ENCODE measurements around the gene ADAMTS12.

ADAMTS12 gene

GRCh38 chr5:33894566-33894965 lies 2.8 kb upstream of the ADAMTS12 start:
- peaks cover 8% of the 10 kb centered on the region; the same call in 1 of the 2 replicates for H3K27me3 ChIP-seq (ENCODE audit: insufficient read depth, low read length)
- H3K9me3 ChIP-seq (ENCODE audit: insufficient read depth, low read depth, low read length) = no peaks in the 10 kb centered on the region
- H3K4me3 ChIP-seq (ENCODE audit: low read length) = no peak overlapping the region
- no peaks in the 10 kb centered on the region for H3K36me3 ChIP-seq (ENCODE audit: insufficient read depth, low read length)
- no peak overlapping the region for H3K27ac ChIP-seq (ENCODE audit: low read depth, low read length)
- 98% methylated on average over 1 of the region's 1 CpG for WGBS
- peaks cover 26% of the 10 kb centered on the region for H3K4me1 ChIP-seq (ENCODE audit: insufficient read depth, low read length)
- no peak overlapping the region for H3K9ac ChIP-seq (ENCODE audit: low read depth, low read length)

DNA sequence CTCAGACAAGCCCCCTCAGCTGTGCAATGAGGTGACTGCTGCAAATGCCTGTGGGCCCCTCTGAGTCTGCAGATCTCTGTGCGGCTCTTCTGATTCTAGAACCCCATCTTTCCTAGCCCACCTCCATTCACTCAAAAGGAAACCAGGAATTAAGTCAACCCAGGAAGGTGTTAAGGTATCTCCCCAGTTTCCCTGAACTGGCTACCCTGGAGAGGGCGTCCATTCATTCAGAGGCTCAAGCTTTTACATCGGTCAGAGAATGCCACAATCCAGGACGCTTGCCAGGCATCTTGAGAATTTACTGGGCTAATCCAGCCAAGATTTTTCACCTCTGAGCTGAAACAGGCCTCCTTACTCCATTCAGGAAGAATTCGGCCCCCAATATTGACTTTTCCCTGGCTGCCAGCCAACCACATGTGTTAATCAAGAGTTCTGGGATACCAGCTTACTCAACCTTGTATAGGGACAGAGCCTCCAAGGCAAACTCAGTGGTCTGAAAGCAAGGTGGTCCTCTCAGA lies 889 bp upstream of the ADAMTS12 start:
- Histone ChIP-seq H3K36me3 (ENCODE audit: insufficient read depth, low read length) (no peaks in the 10 kb centered on the region), H3K4me3 (ENCODE audit: low read length) (peak overlapping the region; percentile 76), H3K27ac (ENCODE audit: low read depth, low read length) (no peak overlapping the region; the same call in 1 of the 2 replicates), H3K9ac (ENCODE audit: low read depth, low read length) (peak overlapping the region; percentile 59), H3K4me1 (ENCODE audit: insufficient read depth, low read length) (peaks cover 30% of the 10 kb centered on the region), H3K9me3 (ENCODE audit: insufficient read depth, low read depth, low read length) (no peaks in the 10 kb centered on the region), H3K27me3 (ENCODE audit: insufficient read depth, low read length) (peaks cover 8% of the 10 kb centered on the region; the same call in 1 of the 2 replicates)
- WGBS = 59% methylated on average over 5 of the region's 5 CpGs

GRCh38 chr5:33891446-33891787 lies 373 bp downstream of the ADAMTS12 start:
- 5% methylated on average over 4 of the region's 6 CpGs for WGBS
- H3K9me3 ChIP-seq (ENCODE audit: insufficient read depth, low read depth, low read length) = no peaks in the 10 kb centered on the region
- H3K27ac ChIP-seq (ENCODE audit: low read depth, low read length) = peak overlapping the region; percentile 38; the same call in 1 of the 2 replicates
- H3K9ac ChIP-seq (ENCODE audit: low read depth, low read length) = peak overlapping the region; percentile 66
- H3K36me3 ChIP-seq (ENCODE audit: insufficient read depth, low read length) = no peaks in the 10 kb centered on the region
- peak overlapping the region; percentile 76 for H3K4me3 ChIP-seq (ENCODE audit: low read length)
- peaks cover 8% of the 10 kb centered on the region; the same call in 1 of the 2 replicates for H3K27me3 ChIP-seq (ENCODE audit: insufficient read depth, low read length)
- peaks cover 30% of the 10 kb centered on the region for H3K4me1 ChIP-seq (ENCODE audit: insufficient read depth, low read length)

- peaks cover 30% of the 10 kb centered on the region for H3K4me1 ChIP-seq (ENCODE audit: insufficient read depth, low read length)
- no peaks in the 10 kb centered on the region for H3K36me3 ChIP-seq (ENCODE audit: insufficient read depth, low read length)
- H3K9me3 ChIP-seq (ENCODE audit: insufficient read depth, low read depth, low read length) = no peaks in the 10 kb centered on the region
- H3K9ac ChIP-seq (ENCODE audit: low read depth, low read length) = peak overlapping the region; percentile 66; the same call in 1 of the 2 replicates
- 60% methylated on average over 12 of the region's 12 CpGs for WGBS
- peak overlapping the region; percentile 76 for H3K4me3 ChIP-seq (ENCODE audit: low read length)
- no peak overlapping the region; the same call in 1 of the 2 replicates for H3K27ac ChIP-seq (ENCODE audit: low read depth, low read length)
- H3K27me3 ChIP-seq (ENCODE audit: insufficient read depth, low read length) = peaks cover 8% of the 10 kb centered on the region; the same call in 1 of the 2 replicates
These were observed 1.4 kb downstream of the ADAMTS12 start for GRCh38 chr5:33890131-33891032.

GRCh38 chr5:33888587-33888986 lies 3.2 kb downstream of the ADAMTS12 start:
- Histone ChIP-seq H3K27ac (ENCODE audit: low read depth, low read length) (no peak overlapping the region), H3K36me3 (ENCODE audit: insufficient read depth, low read length) (no peaks in the 10 kb centered on the region), H3K4me1 (ENCODE audit: insufficient read depth, low read length) (peaks cover 30% of the 10 kb centered on the region), H3K4me3 (ENCODE audit: low read length) (no peak overlapping the region), H3K9me3 (ENCODE audit: insufficient read depth, low read depth, low read length) (no peaks in the 10 kb centered on the region), H3K27me3 (ENCODE audit: insufficient read depth, low read length) (peaks cover 8% of the 10 kb centered on the region; the same call in 1 of the 2 replicates), H3K9ac (ENCODE audit: low read depth, low read length) (no peak overlapping the region)
- WGBS = 88% methylated on average over 4 of the region's 4 CpGs

- H3K4me3 ChIP-seq (ENCODE audit: low read length) = no peak overlapping the region
- H3K36me3 ChIP-seq (ENCODE audit: insufficient read depth, low read length) = no peaks in the 10 kb centered on the region
- H3K27ac ChIP-seq (ENCODE audit: low read depth, low read length) = no peak overlapping the region
- no peak overlapping the region for H3K9ac ChIP-seq (ENCODE audit: low read depth, low read length)
- 36% methylated on average over 2 of the region's 3 CpGs for WGBS
- peaks cover under 1% of the 10 kb centered on the region; the same call in 1 of the 2 replicates for H3K27me3 ChIP-seq (ENCODE audit: insufficient read depth, low read length)
- H3K4me1 ChIP-seq (ENCODE audit: insufficient read depth, low read length) = peaks cover 22% of the 10 kb centered on the region
- no peaks in the 10 kb centered on the region for H3K9me3 ChIP-seq (ENCODE audit: insufficient read depth, low read depth, low read length)
These were observed 4.5 kb downstream of the ADAMTS12 start for GRCh38 chr5:33887268-33887667.

- Histone ChIP-seq H3K9me3 (ENCODE audit: insufficient read depth, low read depth, low read length) (no peaks in the 10 kb centered on the region), H3K36me3 (ENCODE audit: insufficient read depth, low read length) (no peaks in the 10 kb centered on the region), H3K27me3 (ENCODE audit: insufficient read depth, low read length) (no peaks in the 10 kb centered on the region), H3K27ac (ENCODE audit: low read depth, low read length) (no peak overlapping the region), H3K4me1 (ENCODE audit: insufficient read depth, low read length) (peaks cover 19% of the 10 kb centered on the region), H3K9ac (ENCODE audit: low read depth, low read length) (no peak overlapping the region), H3K4me3 (ENCODE audit: low read length) (no peak overlapping the region)
- WGBS = 95% methylated on average over 4 of the region's 4 CpGs
These were observed 5.5 kb downstream of the ADAMTS12 start for GRCh38 chr5:33886283-33886682.

DNA sequence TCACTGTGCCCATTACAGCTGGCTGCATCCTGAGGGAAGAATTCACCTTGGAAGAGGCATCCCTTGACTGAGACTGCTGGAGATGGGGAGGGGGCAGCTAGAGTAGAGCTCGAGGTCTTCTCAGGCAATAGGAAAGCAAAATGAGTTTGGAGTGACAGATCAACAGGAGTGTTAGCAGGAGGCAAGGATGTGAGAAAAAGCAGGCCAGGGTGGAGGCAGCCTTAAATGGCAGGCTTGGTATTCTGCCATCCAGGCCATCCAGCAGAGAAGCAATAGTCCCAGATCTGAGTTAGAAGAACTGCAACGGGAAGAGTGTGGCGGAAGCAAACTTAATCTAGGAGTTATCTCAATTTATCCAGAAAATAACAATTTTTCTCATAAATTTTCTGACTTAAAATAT lies 6.1 kb downstream of the ADAMTS12 start:
- peaks cover 13% of the 10 kb centered on the region for H3K4me1 ChIP-seq (ENCODE audit: insufficient read depth, low read length)
- WGBS = 88% methylated on average over 3 of the region's 3 CpGs

DNA sequence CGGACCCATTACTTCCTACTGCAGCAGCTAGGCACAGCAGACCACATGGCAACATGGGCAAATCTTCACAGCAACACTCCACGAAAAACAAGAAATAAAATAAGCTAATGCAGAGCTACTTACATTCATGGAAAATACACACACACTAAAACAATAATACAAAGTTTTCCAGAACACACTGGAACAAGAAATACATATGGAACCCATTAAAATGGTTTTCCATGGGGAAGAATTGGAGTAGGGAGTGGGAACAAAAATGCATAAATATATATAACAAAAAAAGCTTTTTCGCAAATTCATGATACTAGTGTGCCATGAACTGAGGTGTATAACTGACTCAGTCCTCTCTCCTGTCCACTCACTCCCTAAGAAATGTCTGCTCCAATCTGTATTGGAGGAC lies 8.3 kb downstream of the ADAMTS12 start:
- Histone ChIP-seq H3K4me3 (ENCODE audit: low read length) (no peak overlapping the region), H3K27me3 (ENCODE audit: insufficient read depth, low read length) (no peaks in the 10 kb centered on the region), H3K27ac (ENCODE audit: low read depth, low read length) (no peak overlapping the region), H3K4me1 (ENCODE audit: insufficient read depth, low read length) (no peaks in the 10 kb centered on the region; the same call in 1 of the 2 replicates), H3K9me3 (ENCODE audit: insufficient read depth, low read depth, low read length) (no peaks in the 10 kb centered on the region), H3K9ac (ENCODE audit: low read depth, low read length) (no peak overlapping the region), H3K36me3 (ENCODE audit: insufficient read depth, low read length) (peaks cover 7% of the 10 kb centered on the region; the same call in 1 of the 2 replicates)
- WGBS = 93% methylated on average over 3 of the region's 3 CpGs

More for the DNA sequence above, 6.1 kb downstream of the ADAMTS12 start:
- peaks cover 6% of the 10 kb centered on the region; the same call in 1 of the 2 replicates for H3K36me3 ChIP-seq (ENCODE audit: insufficient read depth, low read length)
- no peak overlapping the region for H3K4me3 ChIP-seq (ENCODE audit: low read length)
- no peaks in the 10 kb centered on the region for H3K9me3 ChIP-seq (ENCODE audit: insufficient read depth, low read depth, low read length)
- H3K27me3 ChIP-seq (ENCODE audit: insufficient read depth, low read length) = no peaks in the 10 kb centered on the region
- H3K27ac ChIP-seq (ENCODE audit: low read depth, low read length) = no peak overlapping the region
- H3K9ac ChIP-seq (ENCODE audit: low read depth, low read length) = no peak overlapping the region

- WGBS = 94% methylated on average over 3 of the region's 3 CpGs
- Histone ChIP-seq H3K4me1 (ENCODE audit: insufficient read depth, low read length) (no peaks in the 10 kb centered on the region), H3K9me3 (ENCODE audit: insufficient read depth, low read depth, low read length) (peaks cover 12% of the 10 kb centered on the region; the same call in 1 of the 2 replicates), H3K27me3 (ENCODE audit: insufficient read depth, low read length) (no peaks in the 10 kb centered on the region), H3K4me3 (ENCODE audit: low read length) (no peak overlapping the region), H3K27ac (ENCODE audit: low read depth, low read length) (no peak overlapping the region), H3K9ac (ENCODE audit: low read depth, low read length) (no peak overlapping the region), H3K36me3 (ENCODE audit: insufficient read depth, low read length) (peaks cover 14% of the 10 kb centered on the region)
These were observed 11.5 kb downstream of the ADAMTS12 start for GRCh38 chr5:33880319-33880718.

DNA sequence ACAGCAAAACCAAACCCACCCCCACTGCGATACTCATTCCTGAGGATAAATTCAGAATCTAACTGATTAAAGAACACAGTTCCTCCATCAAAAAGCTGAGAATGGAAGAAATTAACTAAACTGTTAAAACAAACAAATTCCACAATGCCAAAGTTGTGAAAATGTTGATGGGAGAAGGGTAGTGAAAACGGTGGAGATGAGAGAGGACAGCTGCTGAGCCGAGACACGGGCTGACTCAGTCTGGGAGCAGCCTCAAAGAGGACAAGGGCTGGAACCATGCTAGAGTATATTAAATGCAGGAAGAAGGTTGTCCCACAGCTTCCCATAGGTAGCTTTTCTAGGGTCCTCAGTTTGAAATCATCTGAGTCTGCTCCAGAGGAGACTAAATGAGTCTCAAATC lies 14.3 kb downstream of the ADAMTS12 start:
- WGBS = 91% methylated on average over 4 of the region's 4 CpGs
- no peak overlapping the region for H3K9ac ChIP-seq (ENCODE audit: low read depth, low read length)
- no peaks in the 10 kb centered on the region for H3K27me3 ChIP-seq (ENCODE audit: insufficient read depth, low read length)
- H3K4me3 ChIP-seq (ENCODE audit: low read length) = no peak overlapping the region
- no peak overlapping the region for H3K27ac ChIP-seq (ENCODE audit: low read depth, low read length)
- H3K9me3 ChIP-seq (ENCODE audit: insufficient read depth, low read depth, low read length) = peaks cover 12% of the 10 kb centered on the region; the same call in 1 of the 2 replicates
- H3K4me1 ChIP-seq (ENCODE audit: insufficient read depth, low read length) = no peaks in the 10 kb centered on the region
- H3K36me3 ChIP-seq (ENCODE audit: insufficient read depth, low read length) = peaks cover 14% of the 10 kb centered on the region

All from HUES64 (cell line).